Activated CD8-positive, alpha-beta memory T cell treated with anti-CD3 and anti-CD28 coated beads, Interleukin-2, amount 10 ng/mL, durations not matched to agents 7 days and 5 days (primary cell): ENCODE measurements around the gene POLR2E. TPM values are rescaled to one million over a fixed set of nuclear protein-coding genes. Genes with fewer than 3 reads are reported as not detected.
A peak's percentile ranks its signal among the peaks of the same experiment; 100 is the strongest.

Experiments
- ATAC-seq: fragments of 150-1000 bp; cut with Tn5 transposase; one replicate; pipeline ENCODE4 v1.10.0; 2021; ENCODE audit warnings: moderate library complexity
- CTCF ChIA-PET: fragments of 350-600 bp; sonication (Branson Sonifier 250); formaldehyde crosslinking; loops from one replicate; lab custom pipeline; 2021; ENCODE audit warnings: antibody characterized with exemption; lab: Charles Lee
- DNase-seq: peaks from one replicate; pipeline ENCODE4 v3.0.0-alpha.2; 2020
- H3K27ac Mint-ChIP-seq: one replicate; pipeline ENCODE4 v1.8.0; 2021; ENCODE audit warnings: mild to moderate bottlenecking, mixed read lengths
- H3K27me3 Mint-ChIP-seq: one replicate; pipeline ENCODE4 v1.8.0; 2021; ENCODE audit warnings: mixed read lengths
- H3K36me3 Mint-ChIP-seq: one replicate; pipeline ENCODE4 v1.8.0; 2021; ENCODE audit warnings: mild to moderate bottlenecking, mixed read lengths
- H3K4me1 Mint-ChIP-seq: one replicate; pipeline ENCODE4 v1.8.0; 2021; ENCODE audit warnings: mixed read lengths
- H3K4me3 Mint-ChIP-seq: one replicate; pipeline ENCODE4 v1.8.0; 2021; ENCODE audit warnings: mild to moderate bottlenecking, moderate library complexity, mixed read lengths
- H3K9me3 Mint-ChIP-seq: one replicate; pipeline ENCODE4 v1.8.0; 2022; ENCODE audit warnings: low read depth, mixed read lengths
- total RNA-seq, 2 experiments: library from RNA; stranded (reverse); gene quantifications; one replicate each; pipeline ENCODE4 v1.2.3, GENCODE V29; 2021

The POLR2E gene
- total RNA-seq, 2 experiments from 2014 or later = 173 to 206 TPM

- Mint-ChIP-seq H3K27me3 (no peaks in the 10 kb centered on the region), H3K36me3 (peaks cover 10% of the 10 kb centered on the region), H3K4me3 (no peak overlapping the region), H3K9me3 (no peaks in the 10 kb centered on the region), H3K27ac (no peak overlapping the region), H3K4me1 (peaks cover 23% of the 10 kb centered on the region)
- DNase-seq = no peak
- CTCF ChIA-PET = interaction anchor here (0.8 to 4.9 kb wide), 20 partner anchors 8 to 205 kb away, joined by 3 to 108 read pairs (median 4); partner anchors contain the start of genes ABCA7, CIRBP, CNN2 and POLR2E
- ATAC-seq = no peak
Measured at GRCh38 chr19:1063909-1064660, 31.1 kb downstream of the POLR2E start.

- Mint-ChIP-seq H3K27me3 (no peaks in the 10 kb centered on the region), H3K27ac (no peak overlapping the region), H3K9me3 (no peaks in the 10 kb centered on the region), H3K4me1 (peaks cover 19% of the 10 kb centered on the region), H3K4me3 (no peak overlapping the region), H3K36me3 (peaks cover 3% of the 10 kb centered on the region)
- DNase-seq = peak; percentile 84
- ATAC-seq = no peak
- CTCF ChIA-PET = no interaction called here
Measured at GRCh38 chr19:1063030-1063908, 31.9 kb downstream of the POLR2E start.

- no peak for ATAC-seq
- Mint-ChIP-seq H3K4me3 (no peak overlapping the region), H3K27ac (no peak overlapping the region), H3K9me3 (no peaks in the 10 kb centered on the region), H3K4me1 (peaks cover 24% of the 10 kb centered on the region), H3K27me3 (no peaks in the 10 kb centered on the region), H3K36me3 (peaks cover under 1% of the 10 kb centered on the region)
- DNase-seq = no peak
- CTCF ChIA-PET = no interaction called here
Measured at GRCh38 chr19:1062387-1063029, 32.7 kb downstream of the POLR2E start.

DNA sequence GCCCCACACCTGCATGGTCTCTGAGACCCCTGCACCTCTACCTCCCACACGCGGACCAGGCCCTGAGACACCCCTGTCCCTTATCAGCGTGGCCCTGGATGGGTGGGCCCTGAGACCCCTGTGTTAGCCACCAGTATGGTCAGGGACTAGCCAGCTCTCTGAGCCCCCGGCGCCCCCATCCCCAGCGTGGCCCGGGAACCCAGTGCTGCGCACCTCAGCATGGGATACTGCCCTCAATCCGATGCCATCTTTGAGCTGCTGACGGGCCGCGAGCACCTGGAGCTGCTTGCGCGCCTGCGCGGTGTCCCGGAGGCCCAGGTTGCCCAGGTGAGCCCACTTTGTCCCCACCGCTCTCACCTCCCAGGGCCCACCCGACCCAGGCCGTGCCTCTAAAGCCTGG, 33.2 kb downstream of the POLR2E start:
- Mint-ChIP-seq H3K27me3 (no peaks in the 10 kb centered on the region), H3K9me3 (no peaks in the 10 kb centered on the region), H3K36me3 (peaks cover 3% of the 10 kb centered on the region), H3K4me1 (peaks cover 27% of the 10 kb centered on the region), H3K4me3 (no peak overlapping the region), H3K27ac (no peak overlapping the region)
- DNase-seq (no peak), ATAC-seq (no peak)
- CTCF ChIA-PET = no interaction called here

GRCh38 chr19:1060689-1061088, 34.5 kb downstream of the POLR2E start:
- no peaks in the 10 kb centered on the region for H3K9me3 Mint-ChIP-seq
- no peak for DNase-seq
- no peak overlapping the region for H3K27ac Mint-ChIP-seq
- no peak overlapping the region for H3K4me3 Mint-ChIP-seq
- peaks cover 24% of the 10 kb centered on the region for H3K4me1 Mint-ChIP-seq
- CTCF ChIA-PET = interaction anchor here (0.7 to 1.2 kb wide), 4 partner anchors 20 to 765 kb away, joined by 3 to 4 read pairs (median 3); no protein-coding TSS in a partner anchor
- H3K27me3 Mint-ChIP-seq = no peaks in the 10 kb centered on the region
- no peak for ATAC-seq
- peaks cover 11% of the 10 kb centered on the region for H3K36me3 Mint-ChIP-seq

DNA sequence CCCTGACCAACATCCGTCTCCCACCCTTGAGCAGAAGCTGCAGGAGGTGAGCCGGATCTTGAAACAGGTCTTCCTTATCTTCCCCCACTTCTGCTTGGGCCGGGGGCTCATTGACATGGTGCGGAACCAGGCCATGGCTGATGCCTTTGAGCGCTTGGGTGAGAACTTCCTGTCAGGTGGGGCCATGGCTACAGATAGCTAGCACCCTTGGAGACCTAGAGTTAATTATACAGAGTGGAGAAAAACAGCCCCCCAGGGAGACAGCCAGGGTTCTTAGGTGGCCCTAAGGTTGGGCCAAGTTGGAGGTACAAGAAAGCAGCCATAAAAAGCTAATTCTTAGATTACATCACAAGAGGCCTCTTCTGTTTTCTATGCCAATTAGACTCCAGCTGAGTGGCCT, 37.1 kb downstream of the POLR2E start:
- Mint-ChIP-seq H3K9me3 (no peaks in the 10 kb centered on the region), H3K27me3 (no peaks in the 10 kb centered on the region), H3K27ac (no peak overlapping the region), H3K36me3 (peaks cover 12% of the 10 kb centered on the region), H3K4me1 (peaks cover 8% of the 10 kb centered on the region), H3K4me3 (no peak overlapping the region)
- DNase-seq = peak; percentile 40
- ATAC-seq = no peak
- CTCF ChIA-PET = interaction anchor here (0.6 to 5.3 kb wide), 10 partner anchors 8 to 55 kb away, joined by 3 to 31 read pairs (median 4); partner anchors contain the start of genes ARHGAP45 and RNU6-2

- no peaks in the 10 kb centered on the region for H3K9me3 Mint-ChIP-seq
- DNase-seq (peak; percentile 65), ATAC-seq (peak; percentile 72)
- peaks cover 8% of the 10 kb centered on the region for H3K4me1 Mint-ChIP-seq
- no peak overlapping the region for H3K4me3 Mint-ChIP-seq
- no peaks in the 10 kb centered on the region for H3K27me3 Mint-ChIP-seq
- CTCF ChIA-PET = interaction anchor here (0.6 to 5.3 kb wide), 12 partner anchors 9 to 136 kb away, joined by 3 to 31 read pairs (median 4); partner anchors contain the start of gene ARHGAP45
- peaks cover 12% of the 10 kb centered on the region for H3K36me3 Mint-ChIP-seq
- peak overlapping the region; percentile 66 for H3K27ac Mint-ChIP-seq
Measured at GRCh38 chr19:1057176-1057855, 37.9 kb downstream of the POLR2E start.

DNA sequence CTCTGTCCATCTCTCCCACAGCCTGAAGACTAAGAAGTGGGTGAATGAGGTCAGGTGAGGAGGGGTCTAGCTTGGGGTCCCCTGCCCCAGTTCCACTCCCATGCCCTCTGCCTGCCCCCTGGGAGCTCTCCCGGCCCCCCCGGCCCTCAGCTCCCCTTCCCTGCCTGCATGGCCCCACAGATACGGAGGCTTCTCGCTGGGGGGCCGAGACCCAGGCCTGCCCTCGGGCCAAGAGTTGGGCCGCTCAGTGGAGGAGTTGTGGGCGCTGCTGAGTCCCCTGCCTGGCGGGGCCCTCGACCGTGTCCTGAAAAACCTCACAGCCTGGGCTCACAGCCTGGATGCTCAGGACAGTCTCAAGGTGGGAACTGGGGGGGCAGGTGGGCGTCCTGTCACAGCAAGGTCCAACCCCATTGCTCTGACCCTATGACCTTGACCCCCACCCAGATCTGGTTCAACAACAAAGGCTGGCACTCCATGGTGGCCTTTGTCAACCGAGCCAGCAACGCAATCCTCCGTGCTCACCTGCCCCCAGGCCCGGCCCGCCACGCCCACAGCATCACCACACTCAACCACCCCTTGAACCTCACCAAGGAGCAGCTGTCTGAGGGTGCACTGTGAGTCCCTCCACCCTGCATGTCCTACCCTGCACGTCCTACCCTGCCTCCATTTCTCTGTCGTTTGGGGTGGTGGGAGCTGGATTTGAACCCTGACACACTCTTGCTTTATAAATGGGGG, 39.1 kb downstream of the POLR2E start:
- Mint-ChIP-seq H3K9me3 (no peaks in the 10 kb centered on the region), H3K4me3 (no peak overlapping the region), H3K27me3 (no peaks in the 10 kb centered on the region), H3K36me3 (peaks cover 12% of the 10 kb centered on the region), H3K4me1 (peaks cover 8% of the 10 kb centered on the region), H3K27ac (no peak overlapping the region)
- CTCF ChIA-PET = interaction anchor here (1.1 to 5.3 kb wide), 3 partner anchors 10 to 156 kb away, joined by 3 to 31 read pairs (median 4); partner anchors contain the start of gene ARHGAP45
- ATAC-seq = no peak
- no peak for DNase-seq

DNA sequence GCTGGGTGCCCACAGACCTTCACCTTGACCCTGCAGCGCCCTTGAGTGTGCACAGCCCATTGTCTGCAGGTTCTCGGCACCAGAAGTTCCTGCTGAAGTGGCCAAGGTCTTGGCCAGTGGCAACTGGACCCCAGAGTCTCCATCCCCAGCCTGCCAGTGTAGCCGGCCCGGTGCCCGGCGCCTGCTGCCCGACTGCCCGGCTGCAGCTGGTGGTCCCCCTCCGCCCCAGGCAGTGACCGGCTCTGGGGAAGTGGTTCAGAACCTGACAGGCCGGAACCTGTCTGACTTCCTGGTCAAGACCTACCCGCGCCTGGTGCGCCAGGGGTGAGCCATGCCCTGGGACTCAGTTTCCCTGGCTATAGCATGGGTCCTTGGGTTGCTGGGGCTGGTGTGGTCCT, 40.1 kb downstream of the POLR2E start:
- CTCF ChIA-PET = interaction anchor here (1.5 to 5.3 kb wide), 2 partner anchors 12 to 35 kb away, joined by 3 to 31 read pairs; partner anchors contain the start of gene ARHGAP45
- Mint-ChIP-seq H3K27ac (no peak overlapping the region), H3K4me3 (no peak overlapping the region), H3K9me3 (no peaks in the 10 kb centered on the region), H3K36me3 (peaks cover 12% of the 10 kb centered on the region), H3K4me1 (peaks cover 8% of the 10 kb centered on the region), H3K27me3 (no peaks in the 10 kb centered on the region)
- no peak for ATAC-seq
- DNase-seq = no peak

- CTCF ChIA-PET = interaction anchor here (5.3 kb wide), 1 partner anchor 12 kb away, joined by 31 read pairs; the partner anchor contains the start of gene ARHGAP45
- peaks cover 12% of the 10 kb centered on the region for H3K36me3 Mint-ChIP-seq
- H3K27ac Mint-ChIP-seq = no peak overlapping the region
- H3K4me1 Mint-ChIP-seq = peaks cover 8% of the 10 kb centered on the region
- no peaks in the 10 kb centered on the region for H3K27me3 Mint-ChIP-seq
- no peak overlapping the region for H3K4me3 Mint-ChIP-seq
- ATAC-seq (no peak), DNase-seq (no peak)
- no peaks in the 10 kb centered on the region for H3K9me3 Mint-ChIP-seq
Measured at GRCh38 chr19:1054102-1055027, 40.8 kb downstream of the POLR2E start.
